HepG2 (cell line): ENCODE data around the gene MYL12B. TPM values are rescaled to one million over a fixed set of nuclear protein-coding genes. Genes with fewer than 3 reads are reported as not detected.
A peak's percentile ranks its signal among the peaks of the same experiment; 100 is the strongest.

ENCODE experiments used
- EHMT2 ChIP-seq: fragments of 200-600 bp; sonication (generic); IDR thresholded peaks from 2 replicates; pipeline ENCODE4 v1.7.0; 2017; ENCODE audit warnings: antibody characterized with exemption, low read depth, low read length, borderline replicate concordance
- GABPB1 ChIP-seq: IDR thresholded peaks from 2 replicates; pipeline ENCODE4 v1.6.1; 2016; ENCODE audit warnings: mild to moderate bottlenecking, missing genetic modification reagents, moderate library complexity, missing compliant biosample characterization
- SMC3 ChIP-seq: IDR thresholded peaks from 2 replicates; pipeline ENCODE4 v1.6.1; 2011; ENCODE audit warnings: low read length, improper control_type of control experiment
- TAF1 ChIP-seq: sonication (generic); formaldehyde crosslinking; IDR thresholded peaks from 2 replicates; pipeline ENCODE4 v1.4.0; 2020; ENCODE audit warnings: missing genetic modification reagents
- ZNF337 ChIP-seq: sonication (generic); formaldehyde crosslinking; IDR thresholded peaks from 2 replicates; pipeline ENCODE4 v1.5.1; 2020; ENCODE audit warnings: missing genetic modification reagents, low read depth, mild to moderate bottlenecking, borderline replicate concordance
- ZNF460 ChIP-seq: sonication (generic); formaldehyde crosslinking; IDR thresholded peaks from 2 replicates; pipeline ENCODE4 v1.5.1; 2020; ENCODE audit warnings: missing genetic modification reagents, mild to moderate bottlenecking, borderline replicate concordance
- ZNF883 ChIP-seq: sonication (generic); formaldehyde crosslinking; IDR thresholded peaks from 2 replicates; pipeline ENCODE4 v1.5.1; 2020; ENCODE audit warnings: mild to moderate bottlenecking, missing genetic modification reagents; ENCODE audit errors: not compliant biosample characterization
- polyA plus RNA-seq, 8 experiments: library from polyadenylated mRNA; depleted of rRNA in 3 of 8; stranded (reverse) in 7 of 8; unstranded in 1 of 8; fragments of >200 nt; fragmentation: Illumina TruSeq in 4 of 8; extraction: Trizol in 4 of 8; gene quantifications; 2 replicates each; pipeline versions ENCODE4 v1.2.1 to v1.2.3, GENCODE V29; 2011 to 2016; ENCODE audit warnings: low read depth in 4 of 8, missing spikeins in 1 of 8, mixed read lengths in 1 of 8; ENCODE audit not compliant: insufficient read depth in 1 of 8
- total RNA-seq, 5 experiments: library from RNA; depleted of rRNA; stranded (reverse); fragments of >200 nt; fragmentation: Illumina TruSeq; extraction: Trizol; gene quantifications; 2 replicates each; pipeline ENCODE4 v1.2.3, GENCODE V29; 2016; ENCODE audit warnings: low read depth in 1 of 5
- TF ChIP-seq, protein P1 (sequence below): sonication (generic); formaldehyde crosslinking; IDR thresholded peaks from 2 replicates; pipeline ENCODE4 v1.4.0; 2020; ENCODE audit warnings: missing genetic modification reagents
- TF ChIP-seq, protein P2 (sequence below): IDR thresholded peaks from 2 replicates; pipeline ENCODE4 v1.4.0; 2020; ENCODE audit warnings: mild to moderate bottlenecking, missing genetic modification reagents
- TF ChIP-seq, protein P3 (sequence below): sonication (generic); formaldehyde crosslinking; IDR thresholded peaks from 2 replicates; pipeline ENCODE4 v1.4.0; 2020; ENCODE audit warnings: missing genetic modification reagents
- TF ChIP-seq, protein P4 (sequence below), 2 experiments: sonication (generic) in 1 of 2; formaldehyde crosslinking in 1 of 2; IDR thresholded peaks; 2 replicates each; pipeline versions ENCODE4 v1.4.0 to v1.6.1; 2018 to 2020; ENCODE audit warnings: missing genetic modification reagents in 2 of 2, borderline replicate concordance in 1 of 2, low read depth in 1 of 2, mild to moderate bottlenecking in 1 of 2, missing biosample characterization in 1 of 2
- TF ChIP-seq, protein P5 (sequence below): sonication (generic); formaldehyde crosslinking; IDR thresholded peaks from 2 replicates; pipeline ENCODE4 v1.5.0; 2020; ENCODE audit warnings: mild to moderate bottlenecking, missing genetic modification reagents, borderline replicate concordance

Gene MYL12B
- total and polyA plus RNA-seq, 2 of the 13 experiments (the other 11 are each of a cell fraction or from before 2014, with no cell fraction given): 265 to 340 TPM

DNA sequence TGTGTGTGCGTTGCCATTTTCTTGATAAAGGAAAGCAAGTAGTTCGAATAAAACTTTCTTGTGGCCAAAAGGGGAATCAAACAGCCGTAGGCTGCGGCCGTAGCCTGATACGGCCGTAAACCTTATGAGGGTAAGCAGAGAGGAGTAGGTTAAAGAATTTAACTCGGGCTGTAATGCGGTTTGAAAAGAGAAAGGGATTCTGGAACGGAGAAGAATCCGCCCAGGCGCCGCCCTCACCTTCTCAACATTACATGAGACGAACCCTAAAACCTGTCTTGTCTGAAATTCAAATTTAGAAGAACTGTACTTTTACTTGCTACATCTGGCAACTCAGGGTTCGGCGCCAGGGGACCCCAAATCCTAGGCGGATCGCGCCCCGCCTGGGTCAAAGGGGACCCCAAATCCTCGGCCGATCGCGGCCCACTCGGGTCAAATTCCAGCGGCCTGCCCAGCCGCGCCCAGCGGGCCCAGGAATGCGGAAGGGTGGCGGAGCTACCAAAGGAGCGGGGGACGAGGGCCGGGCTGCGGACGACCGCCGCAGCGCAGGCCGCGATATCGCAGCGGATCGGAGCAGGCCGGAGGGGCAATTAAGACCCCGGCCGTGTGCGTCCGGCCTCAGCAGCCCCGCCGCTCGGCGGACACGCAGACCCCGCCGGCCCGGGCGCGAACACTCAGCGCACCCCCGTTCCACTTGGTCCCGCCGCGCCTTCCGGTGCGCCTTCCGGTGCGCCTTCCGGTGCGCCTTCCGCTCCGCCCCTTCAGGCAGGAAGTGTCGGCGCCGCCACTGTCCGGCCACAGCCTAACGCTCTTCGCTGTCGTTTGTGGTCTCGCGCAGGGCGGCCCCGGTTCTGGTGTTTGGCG is at the start of gene MYL12B (continued):
- TF ChIP-seq, protein P1, sequence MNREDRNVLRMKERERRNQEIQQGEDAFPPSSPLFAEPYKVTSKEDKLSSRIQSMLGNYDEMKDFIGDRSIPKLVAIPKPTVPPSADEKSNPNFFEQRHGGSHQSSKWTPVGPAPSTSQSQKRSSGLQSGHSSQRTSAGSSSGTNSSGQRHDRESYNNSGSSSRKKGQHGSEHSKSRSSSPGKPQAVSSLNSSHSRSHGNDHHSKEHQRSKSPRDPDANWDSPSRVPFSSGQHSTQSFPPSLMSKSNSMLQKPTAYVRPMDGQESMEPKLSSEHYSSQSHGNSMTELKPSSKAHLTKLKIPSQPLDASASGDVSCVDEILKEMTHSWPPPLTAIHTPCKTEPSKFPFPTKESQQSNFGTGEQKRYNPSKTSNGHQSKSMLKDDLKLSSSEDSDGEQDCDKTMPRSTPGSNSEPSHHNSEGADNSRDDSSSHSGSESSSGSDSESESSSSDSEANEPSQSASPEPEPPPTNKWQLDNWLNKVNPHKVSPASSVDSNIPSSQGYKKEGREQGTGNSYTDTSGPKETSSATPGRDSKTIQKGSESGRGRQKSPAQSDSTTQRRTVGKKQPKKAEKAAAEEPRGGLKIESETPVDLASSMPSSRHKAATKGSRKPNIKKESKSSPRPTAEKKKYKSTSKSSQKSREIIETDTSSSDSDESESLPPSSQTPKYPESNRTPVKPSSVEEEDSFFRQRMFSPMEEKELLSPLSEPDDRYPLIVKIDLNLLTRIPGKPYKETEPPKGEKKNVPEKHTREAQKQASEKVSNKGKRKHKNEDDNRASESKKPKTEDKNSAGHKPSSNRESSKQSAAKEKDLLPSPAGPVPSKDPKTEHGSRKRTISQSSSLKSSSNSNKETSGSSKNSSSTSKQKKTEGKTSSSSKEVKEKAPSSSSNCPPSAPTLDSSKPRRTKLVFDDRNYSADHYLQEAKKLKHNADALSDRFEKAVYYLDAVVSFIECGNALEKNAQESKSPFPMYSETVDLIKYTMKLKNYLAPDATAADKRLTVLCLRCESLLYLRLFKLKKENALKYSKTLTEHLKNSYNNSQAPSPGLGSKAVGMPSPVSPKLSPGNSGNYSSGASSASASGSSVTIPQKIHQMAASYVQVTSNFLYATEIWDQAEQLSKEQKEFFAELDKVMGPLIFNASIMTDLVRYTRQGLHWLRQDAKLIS: peak; percentile 68; the same call in 1 of the 2 replicates
- TF ChIP-seq ZNF883 (CRISPR knock-in tag): peak; percentile 82
- TF ChIP-seq, protein P2, sequence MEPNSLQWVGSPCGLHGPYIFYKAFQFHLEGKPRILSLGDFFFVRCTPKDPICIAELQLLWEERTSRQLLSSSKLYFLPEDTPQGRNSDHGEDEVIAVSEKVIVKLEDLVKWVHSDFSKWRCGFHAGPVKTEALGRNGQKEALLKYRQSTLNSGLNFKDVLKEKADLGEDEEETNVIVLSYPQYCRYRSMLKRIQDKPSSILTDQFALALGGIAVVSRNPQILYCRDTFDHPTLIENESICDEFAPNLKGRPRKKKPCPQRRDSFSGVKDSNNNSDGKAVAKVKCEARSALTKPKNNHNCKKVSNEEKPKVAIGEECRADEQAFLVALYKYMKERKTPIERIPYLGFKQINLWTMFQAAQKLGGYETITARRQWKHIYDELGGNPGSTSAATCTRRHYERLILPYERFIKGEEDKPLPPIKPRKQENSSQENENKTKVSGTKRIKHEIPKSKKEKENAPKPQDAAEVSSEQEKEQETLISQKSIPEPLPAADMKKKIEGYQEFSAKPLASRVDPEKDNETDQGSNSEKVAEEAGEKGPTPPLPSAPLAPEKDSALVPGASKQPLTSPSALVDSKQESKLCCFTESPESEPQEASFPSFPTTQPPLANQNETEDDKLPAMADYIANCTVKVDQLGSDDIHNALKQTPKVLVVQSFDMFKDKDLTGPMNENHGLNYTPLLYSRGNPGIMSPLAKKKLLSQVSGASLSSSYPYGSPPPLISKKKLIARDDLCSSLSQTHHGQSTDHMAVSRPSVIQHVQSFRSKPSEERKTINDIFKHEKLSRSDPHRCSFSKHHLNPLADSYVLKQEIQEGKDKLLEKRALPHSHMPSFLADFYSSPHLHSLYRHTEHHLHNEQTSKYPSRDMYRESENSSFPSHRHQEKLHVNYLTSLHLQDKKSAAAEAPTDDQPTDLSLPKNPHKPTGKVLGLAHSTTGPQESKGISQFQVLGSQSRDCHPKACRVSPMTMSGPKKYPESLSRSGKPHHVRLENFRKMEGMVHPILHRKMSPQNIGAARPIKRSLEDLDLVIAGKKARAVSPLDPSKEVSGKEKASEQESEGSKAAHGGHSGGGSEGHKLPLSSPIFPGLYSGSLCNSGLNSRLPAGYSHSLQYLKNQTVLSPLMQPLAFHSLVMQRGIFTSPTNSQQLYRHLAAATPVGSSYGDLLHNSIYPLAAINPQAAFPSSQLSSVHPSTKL (CRISPR knock-in tag): peak; percentile 64
- TF ChIP-seq, protein P3, sequence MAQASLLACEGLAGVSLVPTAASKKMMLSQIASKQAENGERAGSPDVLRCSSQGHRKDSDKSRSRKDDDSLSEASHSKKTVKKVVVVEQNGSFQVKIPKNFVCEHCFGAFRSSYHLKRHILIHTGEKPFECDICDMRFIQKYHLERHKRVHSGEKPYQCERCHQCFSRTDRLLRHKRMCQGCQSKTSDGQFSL (CRISPR knock-in tag): no peak
- peak; percentile 82 for TF ChIP-seq TAF1
- no peak for TF ChIP-seq ZNF337
- peak; percentile 96 for TF ChIP-seq GABPB1 (CRISPR knock-in tag)
- TF ChIP-seq SMC3: no peak
- TF ChIP-seq, protein P4, sequence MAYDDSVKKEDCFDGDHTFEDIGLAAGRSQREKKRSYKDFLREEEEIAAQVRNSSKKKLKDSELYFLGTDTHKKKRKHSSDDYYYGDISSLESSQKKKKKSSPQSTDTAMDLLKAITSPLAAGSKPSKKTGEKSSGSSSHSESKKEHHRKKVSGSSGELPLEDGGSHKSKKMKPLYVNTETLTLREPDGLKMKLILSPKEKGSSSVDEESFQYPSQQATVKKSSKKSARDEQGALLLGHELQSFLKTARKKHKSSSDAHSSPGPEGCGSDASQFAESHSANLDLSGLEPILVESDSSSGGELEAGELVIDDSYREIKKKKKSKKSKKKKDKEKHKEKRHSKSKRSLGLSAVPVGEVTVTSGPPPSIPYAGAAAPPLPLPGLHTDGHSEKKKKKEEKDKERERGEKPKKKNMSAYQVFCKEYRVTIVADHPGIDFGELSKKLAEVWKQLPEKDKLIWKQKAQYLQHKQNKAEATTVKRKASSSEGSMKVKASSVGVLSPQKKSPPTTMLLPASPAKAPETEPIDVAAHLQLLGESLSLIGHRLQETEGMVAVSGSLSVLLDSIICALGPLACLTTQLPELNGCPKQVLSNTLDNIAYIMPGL (CRISPR knock-in tag; IDR thresholded peaks at IDR 0.05; ENCODE audit: borderline replicate concordance in 1 of 2, low read depth in 1 of 2): peak; percentile 33 to 83; a peak in 3 of 4 replicates
- no peak for TF ChIP-seq ZNF460
- no peak for TF ChIP-seq EHMT2
- TF ChIP-seq, protein P5, sequence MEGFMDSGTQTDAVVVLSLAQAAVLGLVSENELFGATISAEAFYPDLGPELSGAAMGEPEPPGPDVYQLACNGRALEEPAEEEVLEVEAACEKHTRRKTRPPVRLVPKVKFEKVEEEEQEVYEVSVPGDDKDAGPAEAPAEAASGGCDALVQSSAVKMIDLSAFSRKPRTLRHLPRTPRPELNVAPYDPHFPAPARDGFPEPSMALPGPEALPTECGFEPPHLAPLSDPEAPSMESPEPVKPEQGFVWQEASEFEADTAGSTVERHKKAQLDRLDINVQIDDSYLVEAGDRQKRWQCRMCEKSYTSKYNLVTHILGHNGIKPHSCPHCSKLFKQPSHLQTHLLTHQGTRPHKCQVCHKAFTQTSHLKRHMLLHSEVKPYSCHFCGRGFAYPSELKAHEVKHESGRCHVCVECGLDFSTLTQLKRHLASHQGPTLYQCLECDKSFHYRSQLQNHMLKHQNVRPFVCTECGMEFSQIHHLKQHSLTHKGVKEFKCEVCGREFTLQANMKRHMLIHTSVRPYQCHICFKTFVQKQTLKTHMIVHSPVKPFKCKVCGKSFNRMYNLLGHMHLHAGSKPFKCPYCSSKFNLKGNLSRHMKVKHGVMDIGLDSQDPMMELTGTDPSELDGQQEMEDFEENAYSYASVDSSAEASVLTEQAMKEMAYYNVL: peak; percentile 27; the same call in 1 of the 2 replicates
